ENCODE data around the gene ADH5. TPM values are rescaled to one million over a fixed set of nuclear protein-coding genes. Genes with fewer than 3 reads are reported as not detected.

Gene ADH5
- total and polyA plus RNA-seq, 4 donors, result 90.4 to 190 (median 120) TPM

- H3K27ac ChIP-seq (ENCODE audit: low read depth in 1 of 2, low read length in 2 of 2), result no peak overlapping the region
- no peak for TF ChIP-seq SP1 (IDR thresholded peaks at IDR 0.05)
- no peak for TF ChIP-seq YY1 (IDR thresholded peaks at IDR 0.05)
- TF ChIP-seq GABPA (IDR thresholded peaks at IDR 0.05 in 1 of 2, conservative IDR thresholded peaks at IDR 0.05 in 1 of 2), result no peak
- no peak for TF ChIP-seq FOXA1 (IDR thresholded peaks at IDR 0.05)
- TF ChIP-seq MAX (IDR thresholded peaks at IDR 0.05), result no peak
- no peak for TF ChIP-seq ATF3 (IDR thresholded peaks at IDR 0.05)
- no peak for TF ChIP-seq FOXA2 (IDR thresholded peaks at IDR 0.05)
- TF ChIP-seq REST (IDR thresholded peaks at IDR 0.05), result no peak
- TF ChIP-seq CTCF (IDR thresholded peaks at IDR 0.05; ENCODE audit: low read depth, low read length, missing input control), result no peak
- no peak for TF ChIP-seq NR2F2 (IDR thresholded peaks at IDR 0.05)
- TF ChIP-seq TAF1 (conservative IDR thresholded peaks at IDR 0.05), result no peak
- no peak for TF ChIP-seq RAD21 (IDR thresholded peaks at IDR 0.05)
- no peak for TF ChIP-seq HNF4A (conservative IDR thresholded peaks at IDR 0.05)
- no peak for TF ChIP-seq EGR1 (IDR thresholded peaks at IDR 0.05; ENCODE audit: low read depth in 2 of 2)
- TF ChIP-seq RXRA (IDR thresholded peaks at IDR 0.05), result no peak
- TF ChIP-seq ZBTB33 (IDR thresholded peaks at IDR 0.05), result no peak
- no peak for TF ChIP-seq HNF4G (IDR thresholded peaks at IDR 0.05)
- no peak for TF ChIP-seq JUND (IDR thresholded peaks at IDR 0.05)
- no peak for DNase-seq (ENCODE audit: low spot score)
- no peaks in the 10 kb centered on the region for H3K27me3 ChIP-seq (ENCODE audit: control insufficient read depth in 4 of 4, insufficient read depth in 4 of 4, low read length in 3 of 4)
- 74% methylated on average over 2 of the region's 2 CpGs for WGBS
- H3K4me1 ChIP-seq (ENCODE audit: control insufficient read depth in 4 of 4, insufficient read depth in 4 of 4, low read length in 3 of 4), result peaks cover 3 to 12% (median 8%) of the 10 kb centered on the region in 4 donors
- no peaks in the 10 kb centered on the region for H3K9me3 ChIP-seq (ENCODE audit: control insufficient read depth in 4 of 4, low read length in 3 of 4)
- no peak overlapping the region for H3K4me3 ChIP-seq (ENCODE audit: low read depth in 1 of 3, low read length in 3 of 3)
- no peaks in the 10 kb centered on the region for H3K36me3 ChIP-seq (ENCODE audit: control insufficient read depth in 4 of 4, insufficient read depth in 3 of 4, low read depth in 1 of 4, low read length in 3 of 4)
- H3K9ac ChIP-seq (ENCODE audit: low read depth in 1 of 2, low read length in 2 of 2), result no peak overlapping the region
Measured at GRCh38 chr4:99091216-99091575, 2.6 kb upstream of the ADH5 start.

All from liver (tissue), 9 donors.